Fibroblast of skin of back (primary cell): Measurements from ENCODE around the gene RBFOX2.
"Not testable (repeated sequence)": the region's sequence is repeated elsewhere in the genome, so short reads cannot be mapped to it uniquely, and the experiment has no call there.

Experiments used
- DNase-seq: peaks from one replicate; pipeline ENCODE4 v3.0.0-alpha.2; 2013

The RBFOX2 gene

DNA sequence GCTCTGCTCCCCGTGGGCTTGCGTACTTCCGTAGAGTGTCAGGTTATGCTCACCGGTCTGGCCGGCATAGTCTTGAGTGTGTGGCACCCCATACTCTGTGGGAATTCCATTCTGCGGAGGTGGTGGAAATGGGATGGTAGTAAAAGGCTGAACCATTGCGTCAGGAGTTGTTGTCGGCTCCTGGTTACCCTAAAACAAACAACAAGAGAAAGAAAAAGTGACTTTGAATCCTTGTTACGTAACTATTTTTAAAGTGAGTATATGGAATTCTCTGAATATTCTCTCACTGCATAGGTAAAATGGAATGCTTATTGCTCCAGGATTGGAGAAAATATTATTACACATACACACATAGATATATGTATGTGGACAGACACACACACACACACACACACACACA is 218.8 kb downstream of the RBFOX2 start:
- DNase-seq = no peak

DNA sequence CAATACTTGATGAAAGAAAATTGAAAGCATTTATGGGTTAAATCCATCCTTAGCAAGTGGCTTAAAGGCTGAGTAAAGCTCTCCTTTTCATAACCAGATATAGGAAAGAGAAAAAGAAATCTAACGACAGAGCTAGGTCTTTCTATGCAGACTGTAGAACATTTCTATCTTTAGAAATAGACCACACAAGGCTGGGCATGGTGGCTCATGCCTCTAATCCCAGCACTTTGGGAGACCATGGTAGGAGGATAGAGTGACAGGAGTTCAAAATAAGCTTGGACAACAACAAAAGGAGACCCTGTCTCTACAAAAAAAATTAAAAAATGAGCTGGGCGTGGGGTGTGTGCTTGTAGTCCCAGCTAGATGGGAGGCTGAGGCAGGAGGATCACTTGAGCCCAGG is 220.2 kb downstream of the RBFOX2 start:
- no peak for DNase-seq

DNA sequence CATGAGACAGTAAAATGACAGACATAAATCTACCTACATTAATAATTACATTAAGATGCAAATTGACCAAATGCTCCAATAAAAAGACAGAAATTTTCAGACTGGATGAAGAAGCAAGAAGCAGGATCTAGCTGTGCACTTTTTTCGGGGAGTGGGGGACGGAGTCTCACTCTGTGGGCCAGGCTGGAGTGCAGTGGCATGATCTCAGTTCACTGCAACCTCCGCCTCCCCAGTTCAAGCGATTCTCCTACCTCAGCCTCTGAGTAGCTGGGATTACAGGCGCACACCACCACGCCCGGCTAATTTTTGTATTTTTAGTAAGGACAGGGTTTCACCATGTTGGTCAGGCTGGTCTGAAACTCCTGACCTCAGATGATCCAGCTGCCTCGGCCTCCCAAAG is 222.0 kb downstream of the RBFOX2 start:
- not testable (repeated sequence) for DNase-seq

DNA sequence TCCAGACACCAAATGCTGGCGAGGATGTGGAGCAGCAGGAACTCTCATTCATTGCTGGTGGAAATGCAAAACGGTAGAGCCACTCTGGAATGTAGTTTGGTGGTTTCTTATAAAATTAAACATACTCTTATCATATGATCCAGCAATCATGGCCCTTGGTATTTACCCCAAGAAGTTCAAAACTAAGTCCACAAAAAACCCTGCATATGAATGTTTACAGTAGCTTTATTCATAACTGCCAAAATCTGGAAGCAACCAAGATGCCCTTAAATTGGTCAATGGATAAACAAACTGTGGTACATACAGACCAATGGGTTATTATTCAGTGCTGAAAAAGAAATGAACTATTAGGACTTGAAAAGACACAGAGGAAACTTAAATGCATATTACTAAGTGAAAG is 223.2 kb downstream of the RBFOX2 start:
- no peak for DNase-seq

DNA sequence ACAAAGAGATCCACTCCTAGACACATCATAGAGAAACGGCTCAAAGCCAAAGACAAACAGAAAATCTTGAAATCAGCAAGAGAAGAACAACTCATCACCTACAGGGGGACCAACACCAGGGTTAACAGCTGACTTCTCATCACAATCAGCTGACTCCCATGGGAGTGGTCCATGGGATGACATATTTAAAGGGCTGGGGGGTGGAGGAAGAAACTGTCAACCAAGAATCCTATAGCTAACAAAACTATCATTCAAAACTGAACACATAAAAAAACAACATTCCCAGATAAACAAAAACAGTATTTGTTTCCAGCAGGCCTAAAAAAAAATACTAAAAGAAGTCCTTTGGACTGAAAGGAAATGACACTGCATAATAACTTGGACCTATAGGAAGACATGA is 224.2 kb downstream of the RBFOX2 start:
- no peak for DNase-seq

DNA sequence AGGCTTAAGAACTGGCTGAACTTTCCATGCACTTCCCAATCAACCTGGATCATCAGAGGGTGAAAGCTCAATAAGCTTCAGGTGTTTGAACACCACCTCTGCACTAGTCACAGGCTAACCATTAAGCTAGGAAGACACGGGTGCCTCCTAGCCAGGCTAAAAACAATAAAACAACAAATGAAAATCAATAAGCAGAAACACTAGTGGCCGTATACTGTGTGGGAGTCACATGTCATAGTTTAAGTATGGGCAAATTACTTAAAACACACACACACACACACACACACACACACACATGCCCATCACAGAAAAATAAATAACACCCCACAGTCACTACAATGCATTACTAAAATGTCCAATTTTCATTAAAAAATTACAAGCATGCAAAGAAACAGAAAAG is 225.7 kb downstream of the RBFOX2 start:
- no peak for DNase-seq

DNA sequence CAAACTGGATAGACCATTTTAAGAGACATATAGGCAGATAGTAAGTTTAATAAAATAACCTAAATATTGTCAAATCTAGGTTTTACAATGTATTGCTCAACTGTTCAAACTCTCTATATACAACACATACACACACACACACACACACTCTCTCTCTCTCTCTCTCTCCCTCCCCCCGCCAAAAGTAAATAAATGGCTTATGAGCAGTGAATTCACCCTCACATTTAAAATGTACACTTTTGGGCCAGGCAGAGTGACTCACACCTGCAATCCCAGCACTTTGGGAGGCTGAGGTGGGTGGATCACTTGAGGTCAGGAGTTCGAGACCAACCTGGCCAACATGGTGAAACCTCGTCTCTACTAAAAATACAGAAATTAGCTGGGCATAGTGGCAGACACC is 227.3 kb downstream of the RBFOX2 start:
- DNase-seq = not testable (repeated sequence)

DNA sequence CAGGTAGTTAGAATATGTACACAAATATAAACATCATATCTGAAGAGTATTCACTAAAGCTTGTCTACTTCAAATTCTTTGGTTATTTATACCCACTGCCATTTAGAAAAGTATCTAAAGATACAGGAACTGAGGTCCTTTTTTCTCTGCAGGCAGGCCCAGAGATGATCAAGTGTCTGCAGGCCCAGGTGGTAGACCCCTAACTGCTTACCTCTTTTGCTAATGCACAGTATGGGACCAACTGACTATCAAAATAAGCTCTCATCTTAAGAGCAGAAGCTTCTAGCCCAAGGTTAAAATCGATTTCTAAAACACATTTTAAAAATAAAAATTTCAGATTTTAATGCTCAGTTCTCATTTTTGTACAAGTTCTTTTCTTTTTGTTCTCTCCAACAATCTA is 229.5 kb downstream of the RBFOX2 start:
- DNase-seq = no peak

DNA sequence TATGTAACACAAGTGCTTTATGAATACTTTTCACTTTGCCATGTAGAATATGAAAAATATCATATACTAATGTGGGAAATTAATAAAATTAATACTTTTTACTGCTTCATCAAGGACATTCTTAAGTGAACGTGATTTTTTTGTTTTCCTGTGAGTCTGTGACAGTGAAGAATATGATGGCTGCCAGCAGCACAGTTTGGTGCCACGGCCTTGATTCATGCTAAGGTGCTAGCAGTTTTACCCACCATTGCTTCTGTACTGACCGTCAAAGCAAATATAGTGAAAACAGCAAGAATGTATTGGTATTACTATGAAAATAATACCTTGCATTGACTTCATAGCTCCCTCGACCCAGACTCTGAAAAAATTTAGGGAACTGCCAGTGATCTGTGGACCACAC is 231.2 kb downstream of the RBFOX2 start:
- DNase-seq = no peak

DNA sequence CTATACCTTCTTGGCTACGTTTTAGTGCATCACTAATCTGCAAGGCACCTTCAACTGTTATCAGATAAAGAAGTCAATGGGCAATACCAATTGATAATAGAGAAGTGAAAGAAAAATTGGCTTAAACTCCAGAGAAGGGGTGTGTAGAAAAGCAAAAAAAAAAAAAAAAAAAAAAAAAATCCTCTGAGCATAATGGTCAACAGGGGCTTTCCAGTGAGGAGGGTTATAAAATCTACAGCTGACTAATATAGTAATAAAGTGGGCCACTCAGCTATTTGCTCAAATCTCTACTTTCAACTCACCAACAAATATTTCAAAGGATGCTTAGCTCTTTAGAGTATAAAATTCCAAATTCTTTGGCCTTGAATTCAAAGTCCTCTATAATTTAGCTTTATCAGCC is 233.1 kb downstream of the RBFOX2 start:
- no peak for DNase-seq

DNA sequence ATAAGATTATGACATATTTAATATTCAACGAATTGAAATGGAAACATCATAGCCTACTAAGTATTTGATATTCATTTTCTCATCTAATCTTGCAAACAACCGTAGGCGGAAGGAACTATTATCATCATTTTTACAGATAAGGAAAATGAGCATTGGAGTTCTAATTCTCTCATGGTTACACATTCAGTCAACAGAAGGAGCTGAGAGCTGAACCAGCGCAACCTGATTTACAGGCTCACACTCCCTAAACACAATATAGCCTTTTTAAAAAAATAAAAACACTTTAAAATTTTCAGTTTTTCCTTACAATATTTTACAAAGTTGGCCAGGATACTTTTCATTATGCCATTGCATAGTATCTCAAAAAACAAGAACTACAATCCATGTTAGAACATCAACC is 236.1 kb downstream of the RBFOX2 start:
- no peak for DNase-seq

DNA sequence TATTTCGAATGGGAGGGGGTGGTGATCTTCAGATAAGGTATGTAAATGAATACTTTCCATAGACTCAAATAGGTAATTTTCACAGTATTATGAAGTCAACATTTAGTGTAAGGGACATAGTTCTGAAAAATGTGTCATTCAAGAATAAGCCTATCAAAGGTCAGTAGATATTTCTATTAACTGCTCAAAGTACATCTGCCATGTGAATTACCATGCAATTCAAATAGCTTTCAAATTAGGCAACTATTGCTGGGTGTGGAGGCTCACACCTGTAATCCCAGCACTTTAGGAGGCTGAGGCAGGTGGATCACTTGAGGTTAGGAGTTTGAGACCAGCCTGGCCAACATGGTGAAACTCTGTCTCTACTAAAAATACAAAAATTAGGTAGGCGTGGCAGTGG is 236.8 kb downstream of the RBFOX2 start:
- DNase-seq = not testable (repeated sequence)

DNA sequence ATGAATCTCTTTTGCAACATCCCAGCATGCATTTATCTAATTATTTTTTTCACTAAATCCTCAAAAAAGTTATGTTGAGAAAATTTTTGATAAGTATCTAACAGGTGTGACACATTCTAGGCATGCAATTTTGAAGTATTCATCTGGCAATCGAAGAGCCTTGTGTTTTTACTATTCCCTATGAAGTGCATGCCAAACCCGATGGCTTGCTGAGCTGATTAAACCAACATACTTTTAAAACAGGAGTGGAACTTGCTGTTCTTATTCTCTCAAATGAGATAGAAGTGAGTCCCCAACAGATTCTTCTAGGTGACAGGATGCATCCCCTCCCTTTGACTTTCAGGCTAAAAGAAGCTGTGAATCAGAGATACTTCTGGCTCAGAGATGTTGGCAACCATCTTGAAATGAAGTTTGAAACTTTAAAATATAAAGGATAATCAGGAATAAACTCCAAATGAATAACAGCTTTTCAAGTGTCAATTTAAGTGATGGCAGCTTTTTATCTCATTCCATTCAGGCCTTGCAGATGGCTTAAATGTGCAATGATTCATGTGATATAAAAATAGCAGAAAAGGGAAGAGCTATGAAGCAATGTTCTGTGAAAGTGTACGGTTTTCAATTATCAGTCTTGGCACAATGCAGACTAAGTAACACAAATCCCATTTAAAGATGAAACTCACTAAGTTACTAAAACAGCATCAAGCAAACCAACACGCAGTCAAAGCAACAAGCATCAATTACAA is 243.3 kb downstream of the RBFOX2 start:
- DNase-seq = peak; percentile 46

DNA sequence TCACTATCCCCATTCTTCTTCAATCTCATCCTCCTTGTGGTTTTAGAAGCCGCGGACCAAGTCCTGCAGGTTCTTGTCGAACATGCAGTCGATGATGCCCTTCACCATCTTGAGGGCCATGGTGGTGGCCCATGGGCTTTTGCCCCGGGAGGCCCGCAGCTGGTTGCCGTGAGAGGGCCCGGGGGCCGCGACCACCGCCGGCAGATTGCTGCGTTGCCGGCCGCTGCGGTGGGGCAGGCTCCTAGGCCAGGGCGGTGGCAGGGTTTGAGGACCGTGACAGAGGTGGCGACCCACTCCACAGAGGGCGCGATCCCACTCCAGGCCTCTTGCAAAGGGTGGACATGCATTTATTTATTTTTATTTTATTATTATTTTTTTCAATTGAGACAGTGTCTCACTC is 244.0 kb downstream of the RBFOX2 start:
- no peak for DNase-seq

DNA sequence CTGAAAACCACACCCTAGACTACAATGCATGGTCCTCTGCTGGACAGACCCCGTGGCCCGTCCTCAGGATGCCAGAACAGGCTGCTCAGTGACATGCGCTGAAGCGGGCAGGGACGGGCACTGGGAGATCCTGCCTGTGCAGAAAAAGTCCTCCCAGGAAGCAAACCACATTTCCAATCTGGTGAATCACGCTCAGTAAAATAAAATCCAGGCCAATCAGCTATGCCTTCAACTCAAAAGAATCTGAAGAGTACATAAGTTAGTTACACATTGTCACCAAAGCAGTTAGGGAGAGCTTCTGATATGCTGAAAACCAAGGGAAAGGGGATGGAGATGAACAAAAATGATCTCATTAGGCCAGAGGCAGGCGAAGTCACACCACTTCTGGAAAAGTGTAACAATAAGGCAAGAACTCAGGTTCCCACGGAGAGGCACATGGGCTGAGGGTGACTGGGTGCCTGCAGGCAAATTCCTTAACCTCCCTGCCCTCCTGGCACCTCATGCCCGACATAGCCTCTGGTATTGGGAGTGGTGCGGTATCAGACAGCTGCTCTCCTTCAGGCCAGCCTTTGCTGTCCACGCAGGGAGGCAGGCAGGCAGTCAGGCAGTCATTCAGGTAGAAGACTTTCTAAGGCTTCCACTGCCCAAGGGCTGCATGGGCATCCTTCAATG is 244.5 kb downstream of the RBFOX2 start:
- peak; percentile 92 for DNase-seq

DNA sequence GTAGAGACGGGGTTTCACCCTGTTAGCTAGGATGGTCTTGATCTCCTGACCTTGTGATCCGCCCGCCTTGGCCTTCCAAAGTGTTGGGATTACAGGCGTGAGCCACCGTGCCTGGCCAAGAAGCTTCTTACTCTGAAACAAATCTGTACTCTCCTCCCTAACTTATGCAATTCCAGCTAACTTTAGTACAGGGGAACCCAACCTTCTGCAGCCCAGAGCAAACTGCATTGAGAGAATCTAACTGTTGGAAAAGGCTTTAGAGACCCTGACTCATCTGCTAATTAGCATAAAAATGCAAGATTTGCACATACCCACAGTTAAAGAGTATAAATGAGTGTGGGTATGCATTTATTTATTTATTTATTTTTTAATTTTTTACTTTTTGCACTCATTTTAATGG is 246.1 kb downstream of the RBFOX2 start:
- DNase-seq = peak; percentile 9

DNA sequence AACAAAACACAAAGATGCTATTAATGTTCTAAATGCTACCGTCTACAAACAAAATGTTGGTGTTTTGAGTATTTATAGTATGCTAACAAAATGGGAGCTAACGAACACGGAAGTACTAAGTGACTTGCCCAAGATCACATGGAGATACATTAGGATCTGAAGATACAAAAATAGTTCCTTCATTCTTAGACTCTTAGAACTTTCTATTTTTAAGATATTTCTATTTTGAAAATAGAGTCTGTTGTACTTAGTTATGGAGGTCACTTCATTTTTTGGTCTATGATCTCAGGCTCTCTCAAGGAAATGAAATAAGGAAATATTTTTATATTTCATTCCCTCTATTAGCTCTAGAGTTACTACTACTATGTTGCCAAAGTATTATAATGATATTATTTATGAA is 246.7 kb downstream of the RBFOX2 start:
- no peak for DNase-seq

DNA sequence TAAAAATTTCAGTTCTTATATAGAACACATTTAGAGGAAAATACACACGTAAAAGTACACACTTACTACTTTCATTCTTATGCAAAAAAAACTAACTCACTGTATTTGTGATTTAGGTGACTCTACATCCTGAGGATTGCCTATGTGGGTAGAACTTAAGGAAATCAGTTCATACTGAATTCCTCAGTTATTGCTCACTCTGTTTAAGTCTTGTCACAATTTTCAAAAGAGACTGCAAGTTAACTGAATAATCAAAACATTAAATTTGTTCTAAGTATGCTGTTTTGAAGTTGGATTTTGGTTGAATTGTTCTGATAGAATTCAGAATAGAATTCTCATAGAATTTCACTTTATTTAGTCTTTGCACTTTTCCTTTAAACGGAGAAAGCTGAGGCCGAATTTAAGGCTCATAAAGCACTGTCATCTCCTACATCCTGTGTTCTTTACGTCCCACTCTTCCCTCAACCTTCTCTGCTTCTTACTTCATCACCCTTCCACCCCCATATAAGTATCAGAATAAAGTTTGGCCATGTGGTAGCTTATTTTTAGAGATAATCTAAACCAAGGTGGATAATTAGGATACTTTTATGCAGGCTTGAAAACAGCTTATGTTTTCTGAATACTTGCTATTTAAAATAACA is 251.2 kb downstream of the RBFOX2 start:
- DNase-seq = peak; percentile 86

DNA sequence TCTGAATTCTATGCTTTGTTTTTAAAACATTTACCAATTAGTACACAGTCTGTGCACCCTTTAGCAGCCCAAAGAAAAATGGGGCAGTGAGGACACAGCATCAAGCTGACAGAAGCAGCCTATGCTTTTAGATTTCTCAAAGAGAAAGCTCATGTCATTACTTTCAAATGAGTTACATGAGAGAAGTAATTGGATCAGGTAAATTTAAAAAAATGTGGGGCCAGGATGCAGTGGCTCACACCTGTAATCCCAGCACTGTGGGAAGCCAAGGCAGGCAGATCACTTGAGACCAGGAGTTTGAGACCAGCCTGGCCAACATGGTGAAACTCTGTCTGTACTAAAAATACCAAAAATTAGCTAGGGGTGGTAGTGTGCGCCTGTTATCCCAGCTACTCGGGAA is 253.3 kb downstream of the RBFOX2 start:
- DNase-seq = no peak

DNA sequence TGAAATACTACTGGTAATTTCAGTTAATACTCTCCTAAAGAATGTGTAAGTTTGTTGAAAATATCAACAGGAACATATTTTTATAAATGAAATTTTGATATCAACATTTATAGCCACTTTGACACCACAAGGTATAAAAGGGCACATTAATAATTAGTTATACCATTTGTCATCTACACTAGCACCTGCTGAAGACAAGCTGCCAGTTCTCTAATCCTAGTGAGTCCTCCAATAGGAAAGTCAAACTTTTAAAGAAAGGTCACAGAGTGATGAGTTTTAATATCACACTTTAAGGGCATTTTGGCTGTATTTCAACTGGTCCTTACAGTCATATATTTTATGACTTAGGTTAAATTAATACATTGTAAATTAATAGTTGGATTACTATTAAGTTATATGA is 258.6 kb downstream of the RBFOX2 start:
- no peak for DNase-seq

DNA sequence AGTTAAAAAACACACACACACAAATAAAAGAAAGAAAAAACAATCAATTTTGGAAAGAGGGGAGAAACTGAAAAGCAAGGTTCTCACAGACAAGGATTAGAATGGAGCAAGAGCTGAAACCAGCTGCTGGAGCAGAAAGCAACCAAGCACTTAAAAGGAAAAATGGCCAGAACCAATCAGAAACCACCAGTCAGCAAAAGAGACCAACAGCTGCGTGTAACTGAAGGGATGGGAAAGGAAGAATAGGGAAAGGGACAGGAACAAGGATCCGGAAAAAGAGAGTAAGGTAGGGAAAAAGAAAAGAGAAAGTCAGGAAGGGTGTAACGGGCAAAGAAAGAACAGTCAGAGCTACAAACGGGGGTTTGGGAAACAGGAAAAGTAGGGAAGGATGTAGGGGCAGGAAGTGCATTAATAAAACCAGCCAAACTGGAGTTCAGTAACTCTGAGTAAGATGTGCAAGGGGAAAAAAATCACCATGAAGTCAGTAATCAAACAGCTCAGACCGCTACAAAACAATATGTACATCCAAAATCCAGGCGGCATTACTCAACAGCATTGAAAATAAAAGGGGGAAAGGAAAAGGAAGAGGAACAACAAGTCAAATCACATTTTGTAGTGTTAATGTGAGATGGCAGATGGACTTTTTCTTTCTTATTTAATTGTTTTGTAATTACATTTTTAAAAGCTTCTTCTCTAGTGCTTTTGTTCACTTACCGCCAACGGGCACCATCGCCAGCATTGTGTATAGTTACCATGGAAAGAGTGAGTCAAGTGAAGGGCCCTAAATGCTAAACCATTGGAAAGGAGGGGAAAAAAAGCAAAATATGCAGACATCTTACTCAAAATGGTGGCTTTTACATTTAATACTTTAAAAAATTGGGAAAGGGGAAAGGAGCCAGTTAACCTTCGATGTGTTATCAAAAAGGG is 261.7 kb downstream of the RBFOX2 start:
- DNase-seq = peak; percentile 16

DNA sequence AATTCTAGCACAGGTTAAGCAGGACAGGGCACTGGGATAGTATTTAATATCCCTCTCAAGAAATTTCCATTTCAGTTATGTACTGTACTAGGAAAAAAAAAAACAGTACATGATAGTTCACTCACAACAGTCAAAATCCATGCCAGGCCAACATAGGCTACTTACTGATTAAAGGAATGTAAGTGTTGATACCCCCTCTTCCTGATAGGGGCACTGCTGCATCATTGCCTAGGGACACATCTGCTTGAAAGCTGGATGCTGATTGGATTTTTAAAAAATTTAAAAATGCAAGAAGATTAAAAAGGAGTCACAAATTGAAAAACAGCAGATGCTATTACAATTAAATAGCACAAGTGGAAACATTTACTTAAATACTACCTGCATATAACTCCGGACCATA is 267.6 kb downstream of the RBFOX2 start:
- DNase-seq = peak; percentile 25

DNA sequence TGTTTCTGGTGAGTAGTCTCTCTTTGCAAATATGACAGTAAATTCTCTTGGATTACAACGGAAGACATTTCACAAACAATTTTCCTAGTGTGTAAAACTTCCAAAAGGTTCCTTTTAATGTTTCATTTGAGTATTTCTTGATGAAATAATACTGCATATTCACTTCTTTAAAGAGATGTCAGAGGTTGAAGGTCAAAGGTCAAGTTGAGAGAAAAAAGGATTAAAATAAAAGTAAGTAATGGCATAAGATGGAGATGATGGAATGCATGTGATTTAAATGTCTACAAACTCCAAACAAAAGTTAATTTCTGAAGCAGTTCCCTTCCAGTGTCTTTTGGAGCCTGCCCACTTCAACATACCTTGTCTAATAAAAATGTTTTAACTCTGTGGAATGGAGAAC is 270.2 kb downstream of the RBFOX2 start:
- DNase-seq = no peak
